Mesodermal cell (in vitro differentiated cells): ENCODE data around the gene ETFBKMT.

Experiments
- H3K27ac ChIP-seq: 2 replicates; pipeline ENCODE4 v1.7.0; 2013; ENCODE audit warnings: mild to moderate bottlenecking, low read depth, low read length, moderate library complexity; ENCODE audit not compliant: severe bottlenecking
- H3K36me3 ChIP-seq: 2 replicates; pipeline ENCODE4 v1.7.1; 2013; ENCODE audit warnings: mild to moderate bottlenecking, low read length, moderate library complexity; ENCODE audit not compliant: control insufficient read depth, insufficient read depth
- H3K4me1 ChIP-seq: one replicate; pipeline ENCODE4 v1.7.1; 2013; ENCODE audit warnings: mild to moderate bottlenecking, low read length; ENCODE audit not compliant: insufficient read depth, control insufficient read depth, poor library complexity, severe bottlenecking
- H3K4me3 ChIP-seq: 2 replicates; pipeline ENCODE4 v1.7.0; 2013; ENCODE audit warnings: low read length, control low read depth, mild to moderate bottlenecking; ENCODE audit not compliant: insufficient read depth, poor library complexity, severe bottlenecking; ENCODE audit errors: extremely low read depth
- H3K9me3 ChIP-seq: 2 replicates; pipeline ENCODE4 v1.7.1; 2013; ENCODE audit warnings: mild to moderate bottlenecking, low read length, moderate library complexity; ENCODE audit not compliant: control insufficient read depth
- WGBS, 2 experiments: methylation state at CpG; one replicate each; pipeline ENCODE4 v1.1.5; 2013; ENCODE audit warnings: missing lambda C conversion rate in 2 of 2; ENCODE audit not compliant: insufficient coverage in 2 of 2; 5-methylcytosine and 5-hydroxymethylcytosine counted together

The ETFBKMT gene

GRCh38 chr12:31722580-31722979 is 63.1 kb downstream of the ETFBKMT start:
- Histone ChIP-seq H3K36me3 (peaks cover 5% of the 10 kb centered on the region), H3K4me3 (no peak overlapping the region), H3K27ac (no peak overlapping the region), H3K9me3 (no peaks in the 10 kb centered on the region), H3K4me1 (no peaks in the 10 kb centered on the region)
- 90 to 94% methylated on average over 2 of the region's 2 CpGs for WGBS, 2 experiments
